IMR-90 (cell line): Measurements from ENCODE around the gene MICAL2. TPM values are rescaled to one million over a fixed set of nuclear protein-coding genes. Genes with fewer than 3 reads are reported as not detected.
A peak's percentile ranks its signal among the peaks of the same experiment; 100 is the strongest.

Experiments used
- ATAC-seq: fragments of 200-7000 bp; cut with Tn5 transposase; 2 replicates; pipeline ENCODE4 v1.9.1; 2020; ENCODE audit warnings: low read depth, mild to moderate bottlenecking, moderate library complexity
- BruUV-seq: library from RNA; stranded (reverse); fragments of 400-500 nt; replicated peaks from 2 replicates; lab custom pipeline; 2021; lab: Mats Ljungman, UMichigan
- CTCF ChIA-PET: fragments of 300-600 bp; formaldehyde crosslinking; extraction: SDS; loops from one replicate; lab custom pipeline; 2021; ENCODE audit warnings: antibody characterized with exemption; lab: Yijun Ruan, JAX
- POLR2A ChIA-PET: fragments of 300-600 bp; sonication (Branson Sonifier 250); formaldehyde crosslinking; loops from one replicate; lab custom pipeline; 2022; ENCODE audit warnings: antibody characterized with exemption; ENCODE audit not compliant: unreplicated experiment; lab: Charles Lee
- DNase-seq: peaks from one replicate; pipeline ENCODE4 v3.0.0; 2013
- H2AFZ ChIP-seq: replicated peaks from 2 replicates; pipeline ENCODE3; 2013; ENCODE audit warnings: low read length, mild to moderate bottlenecking; ENCODE audit not compliant: poor library complexity
- H2AK5ac ChIP-seq: 2 replicates; pipeline ENCODE4 v1.6.1; 2013; ENCODE audit warnings: low read depth, low read length, inconsistent platforms
- H2AK9ac ChIP-seq: replicated peaks from 2 replicates; pipeline ENCODE3; 2013; ENCODE audit warnings: mild to moderate bottlenecking, low read depth, low read length, moderate library complexity; ENCODE audit not compliant: poor library complexity
- H2BK120ac ChIP-seq: 2 replicates; pipeline ENCODE4 v1.6.1; 2013; ENCODE audit warnings: low read depth, low read length, inconsistent platforms
- H2BK15ac ChIP-seq: 3 replicates; pipeline ENCODE4 v1.6.1; 2013; ENCODE audit warnings: low read depth, low read length, inconsistent platforms
- H2BK20ac ChIP-seq: 2 replicates; pipeline ENCODE4 v1.6.1; 2013; ENCODE audit warnings: low read depth, mild to moderate bottlenecking, inconsistent platforms, low read length, moderate library complexity
- H2BK5ac ChIP-seq: 2 replicates; pipeline ENCODE4 v1.6.1; 2013; ENCODE audit warnings: mild to moderate bottlenecking, low read depth, low read length, inconsistent platforms; ENCODE audit not compliant: poor library complexity, severe bottlenecking
- H3K14ac ChIP-seq: replicated peaks from 2 replicates; pipeline ENCODE4 v1.6.1; 2013; ENCODE audit warnings: low read depth, low read length, inconsistent platforms
- H3K18ac ChIP-seq: 2 replicates; pipeline ENCODE4 v1.6.1; 2013; ENCODE audit warnings: low read depth, low read length, control low read depth
- H3K23ac ChIP-seq: 2 replicates; pipeline ENCODE4 v1.6.1; 2013; ENCODE audit warnings: low read depth, low read length, inconsistent platforms
- H3K27ac ChIP-seq: 2 replicates; pipeline ENCODE4 v1.5.1; 2013; ENCODE audit warnings: mild to moderate bottlenecking, control low read depth, low read length; ENCODE audit not compliant: insufficient read depth
- H3K27me3 ChIP-seq: 2 replicates; pipeline ENCODE4 v1.6.1; 2013; ENCODE audit warnings: low read length; ENCODE audit not compliant: control insufficient read depth, insufficient read depth
- H3K36me3 ChIP-seq: 2 replicates; pipeline ENCODE4 v1.6.1; 2013; ENCODE audit warnings: low read length, mixed read lengths; ENCODE audit not compliant: control insufficient read depth, insufficient read depth
- H3K4ac ChIP-seq: 2 replicates; pipeline ENCODE4 v1.6.1; 2013; ENCODE audit warnings: low read depth, low read length, inconsistent platforms
- H3K4me1 ChIP-seq: 2 replicates; pipeline ENCODE4 v1.6.1; 2013; ENCODE audit warnings: low read length, mixed read lengths; ENCODE audit not compliant: control insufficient read depth, insufficient read depth
- H3K4me2 ChIP-seq: 2 replicates; pipeline ENCODE4 v1.6.1; 2013; ENCODE audit warnings: low read depth, mild to moderate bottlenecking, control low read depth, low read length, moderate library complexity
- H3K4me3 ChIP-seq: 2 replicates; pipeline ENCODE4 v1.5.1; 2013; ENCODE audit warnings: low read depth, mild to moderate bottlenecking, control low read depth, low read length, moderate library complexity; ENCODE audit not compliant: insufficient read depth
- H3K56ac ChIP-seq: 2 replicates; pipeline ENCODE4 v1.6.1; 2013; ENCODE audit warnings: low read length, inconsistent platforms; ENCODE audit not compliant: insufficient read depth; ENCODE audit errors: extremely low read depth
- H3K79me1 ChIP-seq, 2 experiments: 2 replicates each; pipeline ENCODE4 v1.6.1; 2013; ENCODE audit warnings: low read length in 2 of 2, inconsistent platforms in 1 of 2, low read depth in 1 of 2
- H3K9ac ChIP-seq: 2 replicates; pipeline ENCODE4 v1.6.1; 2013; ENCODE audit warnings: low read depth, low read length, control low read depth
- H3K9me1 ChIP-seq: 2 replicates; pipeline ENCODE4 v1.6.1; 2013; ENCODE audit warnings: low read length, inconsistent platforms; ENCODE audit not compliant: insufficient read depth
- H3K9me3 ChIP-seq: 2 replicates; pipeline ENCODE4 v1.6.1; 2013; ENCODE audit warnings: low read length; ENCODE audit not compliant: control insufficient read depth, insufficient read depth
- H4K20me1 ChIP-seq: 2 replicates; pipeline ENCODE4 v1.6.1; 2013; ENCODE audit warnings: low read length, inconsistent platforms; ENCODE audit not compliant: insufficient read depth
- H4K5ac ChIP-seq: 2 replicates; pipeline ENCODE4 v1.6.1; 2013; ENCODE audit warnings: mild to moderate bottlenecking, low read depth, low read length, control low read depth
- H4K8ac ChIP-seq, 2 experiments: 2 replicates each; pipeline ENCODE4 v1.6.1; 2013; ENCODE audit warnings: low read depth in 2 of 2, low read length in 2 of 2, control low read depth in 1 of 2, inconsistent platforms in 1 of 2
- H4K91ac ChIP-seq: 2 replicates; pipeline ENCODE4 v1.6.1; 2013; ENCODE audit warnings: low read depth, low read length, inconsistent platforms; ENCODE audit not compliant: insufficient read depth
- BHLHE40 ChIP-seq: fragments of 150-350 bp; IDR thresholded peaks from 2 replicates; pipeline ENCODE4 v1.6.1; 2016; ENCODE audit warnings: mild to moderate bottlenecking, low read depth, low read length
- CEBPB ChIP-seq: IDR thresholded peaks from 2 replicates; pipeline ENCODE4 v1.6.1; 2012; ENCODE audit warnings: low read depth, low read length, improper control_type of control experiment
- CTCF ChIP-seq: conservative IDR thresholded peaks from 2 replicates; pipeline ENCODE4 v1.5.1; 2012; ENCODE audit warnings: mild to moderate bottlenecking, low read depth, low read length, improper control_type of control experiment
- MAFK ChIP-seq: IDR thresholded peaks from 2 replicates; pipeline ENCODE4 v1.6.1; 2012; ENCODE audit warnings: low read depth, low read length, improper control_type of control experiment
- MXI1 ChIP-seq: IDR thresholded peaks from 2 replicates; pipeline ENCODE4 v1.6.1; 2012; ENCODE audit warnings: low read depth, mild to moderate bottlenecking, low read length, moderate library complexity, borderline replicate concordance
- RAD21 ChIP-seq: IDR thresholded peaks from 2 replicates; pipeline ENCODE4 v1.6.1; 2012; ENCODE audit warnings: low read length, improper control_type of control experiment
- SMC3 ChIP-seq: fragments of 150-350 bp; IDR thresholded peaks from 2 replicates; pipeline ENCODE4 v1.6.1; 2016; ENCODE audit warnings: low read depth, mild to moderate bottlenecking, antibody characterized with exemption, low read length, moderate library complexity
- WGBS, 2 experiments: methylation state at CpG; one replicate each; pipeline versions ENCODE4 v1.1.5 to v1.1.7; 2013; ENCODE audit warnings: missing lambda C conversion rate in 2 of 2; ENCODE audit not compliant: insufficient read length in 1 of 2; ENCODE audit errors: extremely low coverage in 2 of 2; 5-methylcytosine and 5-hydroxymethylcytosine counted together
- dilution Hi-C: fragments of 300-500 bp; cut with HindIII; formaldehyde crosslinking; loops from one replicate; pipeline ENCODE4 v1.14.3; 2018; ENCODE audit warnings: low sequenced_read_pairs; ENCODE audit not compliant: unreplicated experiment
- in situ Hi-C: fragments of 300-500 bp; cut with MboI; formaldehyde crosslinking; loops from 3 replicates; pipeline ENCODE4 v1.14.3; 2019; ENCODE audit warnings: low sequenced_read_pairs, inconsistent platforms, mixed read lengths
- intact Hi-C: fragments of 100-400 bp; cut with micrococcal nuclease; formaldehyde crosslinking; loops from 2 replicates; pipeline ENCODE4 v1.10.0; 2022
- polyA plus RNA-seq, 3 experiments: library from polyadenylated mRNA; depleted of rRNA; stranded (reverse); fragments of >200 nt; gene quantifications; 2 replicates each; pipeline ENCODE4 v1.2.3, GENCODE V29; 2012; ENCODE audit warnings: low replicate concordance in 1 of 3
- total RNA-seq: library from RNA; depleted of rRNA; stranded (reverse); fragments of >200 nt; gene quantifications from 2 replicates; pipeline ENCODE4 v1.2.3, GENCODE V29; 2012
- TF ChIP-seq, protein P1 (sequence below): fragments of 150-350 bp; IDR thresholded peaks from 2 replicates; pipeline ENCODE4 v1.6.1; 2016; ENCODE audit warnings: low read depth, mild to moderate bottlenecking, low read length, moderate library complexity, borderline replicate concordance

The MICAL2 gene
- total and polyA plus RNA-seq, 2 of the 4 experiments (the other 2 are of a cell fraction): 170 to 336 TPM

DNA sequence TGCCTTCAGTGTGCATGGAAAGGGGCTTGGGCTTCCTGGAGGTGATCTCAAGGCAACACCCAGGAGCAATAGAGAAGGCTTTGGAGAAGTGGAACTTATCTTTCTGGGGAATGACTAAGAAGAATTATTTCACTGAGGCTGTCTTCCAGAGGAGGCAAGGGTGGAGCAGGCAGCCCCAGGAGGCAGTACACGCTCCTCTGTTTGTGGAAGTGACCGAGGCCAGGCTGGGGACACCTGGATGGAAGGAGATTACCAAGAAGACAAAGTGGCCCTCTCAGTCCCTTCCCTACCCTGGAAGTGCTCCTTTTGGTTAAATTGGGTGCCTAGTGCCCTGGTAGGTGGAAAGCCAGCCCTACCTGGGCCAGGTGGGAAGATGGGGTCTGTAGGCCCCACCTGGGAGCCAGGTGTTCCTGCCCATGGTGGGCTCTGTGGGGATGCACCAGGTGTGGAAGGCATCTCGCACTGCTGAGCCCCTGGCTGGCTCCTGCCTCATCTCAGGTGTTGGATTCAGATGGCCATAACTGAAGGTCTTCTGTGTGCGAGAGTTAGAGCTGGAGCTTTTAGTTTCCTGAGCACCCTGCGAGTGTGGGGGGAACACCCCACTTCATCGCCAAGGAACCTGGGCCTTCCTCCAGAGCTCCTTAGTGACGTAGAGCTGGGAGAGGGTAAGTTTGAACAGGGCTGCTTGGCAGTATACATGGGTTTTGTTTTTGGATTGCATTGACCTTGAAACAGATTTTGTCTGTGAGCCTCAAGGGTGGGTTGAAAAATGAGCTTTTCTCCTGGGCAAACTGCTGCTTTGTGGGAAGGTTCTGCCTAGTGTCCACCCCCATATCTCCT, 46.1 kb downstream of the MICAL2 start:
- no peak overlapping the region for H3K56ac ChIP-seq
- POLR2A ChIA-PET: no interaction called here
- peak overlapping the region; percentile 7; the same call in 1 of the 2 replicates for H3K9ac ChIP-seq
- peak overlapping the region; percentile 12 for H2AK9ac ChIP-seq
- dilution Hi-C loops: no loop called here
- in situ Hi-C loops: no loop called here
- CTCF ChIA-PET: interaction anchor here (1.2 kb wide), 1 partner anchor 44 kb away, joined by 4 read pairs; no protein-coding TSS in a partner anchor
- peaks cover 9% of the 10 kb centered on the region for H3K36me3 ChIP-seq
- no peaks in the 10 kb centered on the region for H3K9me3 ChIP-seq
- H2BK15ac ChIP-seq: peak overlapping the region; percentile 51; the same call in 1 of the 3 replicates
- intact Hi-C loops: loop anchor here (5.0 kb wide), 1 partner anchor 81 kb away; no protein-coding TSS in a partner anchor
- peak overlapping the region; percentile 84 for H2BK120ac ChIP-seq
- peak overlapping the region; percentile 86 for H2BK20ac ChIP-seq
- H3K4me3 ChIP-seq: no peak overlapping the region
- peak overlapping the region; percentile 58 for H3K18ac ChIP-seq
- H2BK5ac ChIP-seq: peak overlapping the region; percentile 73
- no TSS peak for BruUV-seq
- peaks cover 7% of the 10 kb centered on the region; the same call in 1 of the 2 replicates for H4K20me1 ChIP-seq
- DNase-seq: no peak
- H3K27me3 ChIP-seq: no peaks in the 10 kb centered on the region
- ATAC-seq: no peak
- peaks cover 41 to 89% of the 10 kb centered on the region in 2 experiments for H3K79me1 ChIP-seq
- peaks cover 45% of the 10 kb centered on the region for H3K9me1 ChIP-seq
- peak overlapping the region; percentile 30 for H4K5ac ChIP-seq
- peak overlapping the region; percentile 76 for H3K23ac ChIP-seq
- H3K4me1 ChIP-seq: peaks cover 41% of the 10 kb centered on the region
- peak overlapping the region in 1 of 2 experiments; percentile 69; a peak in 2 of 4 replicates for H4K8ac ChIP-seq
- TF ChIP-seq, protein P1, sequence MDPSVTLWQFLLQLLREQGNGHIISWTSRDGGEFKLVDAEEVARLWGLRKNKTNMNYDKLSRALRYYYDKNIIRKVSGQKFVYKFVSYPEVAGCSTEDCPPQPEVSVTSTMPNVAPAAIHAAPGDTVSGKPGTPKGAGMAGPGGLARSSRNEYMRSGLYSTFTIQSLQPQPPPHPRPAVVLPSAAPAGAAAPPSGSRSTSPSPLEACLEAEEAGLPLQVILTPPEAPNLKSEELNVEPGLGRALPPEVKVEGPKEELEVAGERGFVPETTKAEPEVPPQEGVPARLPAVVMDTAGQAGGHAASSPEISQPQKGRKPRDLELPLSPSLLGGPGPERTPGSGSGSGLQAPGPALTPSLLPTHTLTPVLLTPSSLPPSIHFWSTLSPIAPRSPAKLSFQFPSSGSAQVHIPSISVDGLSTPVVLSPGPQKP: no peak
- TF ChIP-seq CEBPB (no peak), SMC3 (no peak), CTCF (no peak), MAFK (no peak), BHLHE40 (no peak), MXI1 (no peak), RAD21 (no peak)
- peak overlapping the region; percentile 71 for H2AK5ac ChIP-seq
- H3K4me2 ChIP-seq: no peak overlapping the region
- H4K91ac ChIP-seq: peak overlapping the region; percentile 94
- 100% methylated on average over 1 of the region's 7 CpGs; no CpG with 5 or more reads in 1 of the 2 experiments for WGBS, 2 experiments
- H3K14ac ChIP-seq: peak overlapping the region; percentile 84
- H3K27ac ChIP-seq: peak overlapping the region; percentile 37
- peak overlapping the region; percentile 92 for H3K4ac ChIP-seq
- H2AFZ ChIP-seq: peak overlapping the region; percentile 16
